LHCN-M2 (cell line): ENCODE measurements around the gene DOCK7. TPM values are rescaled to one million over a fixed set of nuclear protein-coding genes. Genes with fewer than 3 reads are reported as not detected.
"Not testable (repeated sequence)": the region's sequence is repeated elsewhere in the genome, so short reads cannot be mapped to it uniquely, and the experiment has no call there.

Experiments used
- DNase-seq: peaks from one replicate; pipeline ENCODE4 v3.0.0-alpha.2; 2012; ENCODE audit warnings: low read depth
- total RNA-seq: library from RNA; depleted of rRNA; stranded (reverse); fragments of >200 nt; gene quantifications from 2 replicates; pipeline ENCODE4 v1.2.3, GENCODE V29; 2014

Gene DOCK7
- total RNA-seq, 1 experiment from 2014 or later = 52.2 TPM

GRCh38 chr1:62691062-62691844 is 3.1 kb upstream of the DOCK7 start:
- no peak for DNase-seq

GRCh38 chr1:62689524-62689923 is 1.3 kb upstream of the DOCK7 start:
- DNase-seq = peak; percentile 78

GRCh38 chr1:62688687-62689085 is 500 bp upstream of the DOCK7 start:
- no peak for DNase-seq

GRCh38 chr1:62687421-62687902 is 724 bp downstream of the DOCK7 start:
- DNase-seq = peak; percentile 49

- DNase-seq = no peak
Observed at GRCh38 chr1:62686822-62687221, 1.4 kb downstream of the DOCK7 start.

- DNase-seq = no peak
Observed at GRCh38 chr1:62685431-62685859, 2.7 kb downstream of the DOCK7 start.

GRCh38 chr1:62682531-62682930 is 5.7 kb downstream of the DOCK7 start:
- peak; percentile 41 for DNase-seq

- not testable (repeated sequence) for DNase-seq
Observed at GRCh38 chr1:62680992-62681391, 7.2 kb downstream of the DOCK7 start.

GRCh38 chr1:62677822-62678221 is 10.4 kb downstream of the DOCK7 start:
- not testable (repeated sequence) for DNase-seq

- DNase-seq = peak; percentile 33
Observed at GRCh38 chr1:62676611-62677356, 11.4 kb downstream of the DOCK7 start.

- no peak for DNase-seq
Observed at GRCh38 chr1:62673629-62674028, 14.6 kb downstream of the DOCK7 start.

GRCh38 chr1:62672029-62672428 is 16.2 kb downstream of the DOCK7 start:
- DNase-seq = no peak

GRCh38 chr1:62654744-62655143 is 33.4 kb downstream of the DOCK7 start:
- DNase-seq = no peak

- DNase-seq = no peak
Observed at GRCh38 chr1:62652387-62652786, 35.8 kb downstream of the DOCK7 start.

- peak; percentile 5 for DNase-seq
Observed at GRCh38 chr1:62643283-62643682, 44.9 kb downstream of the DOCK7 start.

GRCh38 chr1:62637392-62638105 is 50.6 kb downstream of the DOCK7 start:
- no peak for DNase-seq

GRCh38 chr1:62628506-62628905 is 59.7 kb downstream of the DOCK7 start:
- DNase-seq = no peak

GRCh38 chr1:62625415-62625814 is 62.8 kb downstream of the DOCK7 start:
- peak; percentile 5 for DNase-seq

- DNase-seq = peak; percentile 93
Observed at GRCh38 chr1:62621907-62622306, 66.3 kb downstream of the DOCK7 start.

- DNase-seq = no peak
Observed at GRCh38 chr1:62613890-62614289, 74.3 kb downstream of the DOCK7 start.

- no peak for DNase-seq
Observed at GRCh38 chr1:62613325-62613727, 74.9 kb downstream of the DOCK7 start.

- DNase-seq = no peak
Observed at GRCh38 chr1:62612770-62613169, 75.4 kb downstream of the DOCK7 start.
